ENCODE results near the gene RASEF.

The RASEF gene

GRCh38 chr9:83012922-83013838 is 49.8 kb downstream of the RASEF start:
- DNase-seq (ENCODE audit: low spot score), result no peak

GRCh38 chr9:83012168-83012921 is 50.6 kb downstream of the RASEF start:
- no peak for DNase-seq (ENCODE audit: low spot score)

GRCh38 chr9:83011611-83012010 is 51.3 kb downstream of the RASEF start:
- no peak for DNase-seq (ENCODE audit: low spot score)

- no peak for DNase-seq (ENCODE audit: low spot score)
Observed at GRCh38 chr9:83007521-83008300, 55.2 kb downstream of the RASEF start.

GRCh38 chr9:83006378-83006777 is 56.6 kb downstream of the RASEF start:
- DNase-seq (ENCODE audit: low spot score), result no peak

- no peak for DNase-seq (ENCODE audit: low spot score)
Observed at GRCh38 chr9:83005963-83006362, 57.0 kb downstream of the RASEF start.

- DNase-seq (ENCODE audit: low spot score), result no peak
Observed at GRCh38 chr9:83005361-83005760, 57.6 kb downstream of the RASEF start.

- DNase-seq (ENCODE audit: low spot score), result no peak
Observed at GRCh38 chr9:83002329-83002728, 60.6 kb downstream of the RASEF start.

- DNase-seq (ENCODE audit: low spot score), result no peak
Observed at GRCh38 chr9:83000765-83001164, 62.2 kb downstream of the RASEF start.

GRCh38 chr9:82998409-82998808 is 64.5 kb downstream of the RASEF start:
- no peak for DNase-seq (ENCODE audit: low spot score)

GRCh38 chr9:82997476-82998140 is 65.3 kb downstream of the RASEF start:
- DNase-seq (ENCODE audit: low spot score), result no peak

GRCh38 chr9:82996941-82997340 is 66.0 kb downstream of the RASEF start:
- DNase-seq (ENCODE audit: low spot score), result no peak

GRCh38 chr9:82993856-82994605 is 68.9 kb downstream of the RASEF start:
- no peak for DNase-seq (ENCODE audit: low spot score)

- DNase-seq (ENCODE audit: low spot score), result peak; percentile 84
Observed at GRCh38 chr9:82991671-82992070, 71.3 kb downstream of the RASEF start.

GRCh38 chr9:82989929-82990328 is 73.0 kb downstream of the RASEF start:
- no peak for DNase-seq (ENCODE audit: low spot score)

- no peak for DNase-seq (ENCODE audit: low spot score)
Observed at GRCh38 chr9:82988488-82988887, 74.5 kb downstream of the RASEF start.

GRCh38 chr9:82987370-82988189 is 75.4 kb downstream of the RASEF start:
- no peak for DNase-seq (ENCODE audit: low spot score)

- DNase-seq (ENCODE audit: low spot score), result no peak
Observed at GRCh38 chr9:82981552-82981951, 81.4 kb downstream of the RASEF start.

- DNase-seq (ENCODE audit: low spot score), result no peak
Observed at GRCh38 chr9:82975176-82975575, 87.8 kb downstream of the RASEF start.

- DNase-seq (ENCODE audit: low spot score), result no peak
Observed at GRCh38 chr9:82972446-82972845, 90.5 kb downstream of the RASEF start.
